IMR-90 (cell line): ENCODE data around the gene ARHGEF33. TPM values are rescaled to one million over a fixed set of nuclear protein-coding genes. Genes with fewer than 3 reads are reported as not detected.

ENCODE experiments used
- ATAC-seq: fragments of 200-7000 bp; cut with Tn5 transposase; 2 replicates; pipeline ENCODE4 v1.9.1; 2020; ENCODE audit warnings: low read depth, mild to moderate bottlenecking, moderate library complexity
- BruUV-seq: library from RNA; stranded (reverse); fragments of 400-500 nt; replicated peaks from 2 replicates; lab custom pipeline; 2021; lab: Mats Ljungman, UMichigan
- CTCF ChIA-PET: fragments of 300-600 bp; formaldehyde crosslinking; extraction: SDS; loops from one replicate; lab custom pipeline; 2021; ENCODE audit warnings: antibody characterized with exemption; lab: Yijun Ruan, JAX
- POLR2A ChIA-PET: fragments of 300-600 bp; sonication (Branson Sonifier 250); formaldehyde crosslinking; loops from one replicate; lab custom pipeline; 2022; ENCODE audit warnings: antibody characterized with exemption; ENCODE audit not compliant: unreplicated experiment; lab: Charles Lee
- DNase-seq: peaks from one replicate; pipeline ENCODE4 v3.0.0; 2013
- H2AFZ ChIP-seq: replicated peaks from 2 replicates; pipeline ENCODE3; 2013; ENCODE audit warnings: low read length, mild to moderate bottlenecking; ENCODE audit not compliant: poor library complexity
- H2AK5ac ChIP-seq: 2 replicates; pipeline ENCODE4 v1.6.1; 2013; ENCODE audit warnings: low read depth, low read length, inconsistent platforms
- H2AK9ac ChIP-seq: replicated peaks from 2 replicates; pipeline ENCODE3; 2013; ENCODE audit warnings: mild to moderate bottlenecking, low read depth, low read length, moderate library complexity; ENCODE audit not compliant: poor library complexity
- H2BK120ac ChIP-seq: 2 replicates; pipeline ENCODE4 v1.6.1; 2013; ENCODE audit warnings: low read depth, low read length, inconsistent platforms
- H2BK15ac ChIP-seq: 3 replicates; pipeline ENCODE4 v1.6.1; 2013; ENCODE audit warnings: low read depth, low read length, inconsistent platforms
- H2BK20ac ChIP-seq: 2 replicates; pipeline ENCODE4 v1.6.1; 2013; ENCODE audit warnings: low read depth, mild to moderate bottlenecking, inconsistent platforms, low read length, moderate library complexity
- H2BK5ac ChIP-seq: 2 replicates; pipeline ENCODE4 v1.6.1; 2013; ENCODE audit warnings: mild to moderate bottlenecking, low read depth, low read length, inconsistent platforms; ENCODE audit not compliant: poor library complexity, severe bottlenecking
- H3K14ac ChIP-seq: replicated peaks from 2 replicates; pipeline ENCODE4 v1.6.1; 2013; ENCODE audit warnings: low read depth, low read length, inconsistent platforms
- H3K18ac ChIP-seq: 2 replicates; pipeline ENCODE4 v1.6.1; 2013; ENCODE audit warnings: low read depth, low read length, control low read depth
- H3K23ac ChIP-seq: 2 replicates; pipeline ENCODE4 v1.6.1; 2013; ENCODE audit warnings: low read depth, low read length, inconsistent platforms
- H3K27ac ChIP-seq: 2 replicates; pipeline ENCODE4 v1.5.1; 2013; ENCODE audit warnings: mild to moderate bottlenecking, control low read depth, low read length; ENCODE audit not compliant: insufficient read depth
- H3K27me3 ChIP-seq: 2 replicates; pipeline ENCODE4 v1.6.1; 2013; ENCODE audit warnings: low read length; ENCODE audit not compliant: control insufficient read depth, insufficient read depth
- H3K36me3 ChIP-seq: 2 replicates; pipeline ENCODE4 v1.6.1; 2013; ENCODE audit warnings: low read length, mixed read lengths; ENCODE audit not compliant: control insufficient read depth, insufficient read depth
- H3K4ac ChIP-seq: 2 replicates; pipeline ENCODE4 v1.6.1; 2013; ENCODE audit warnings: low read depth, low read length, inconsistent platforms
- H3K4me1 ChIP-seq: 2 replicates; pipeline ENCODE4 v1.6.1; 2013; ENCODE audit warnings: low read length, mixed read lengths; ENCODE audit not compliant: control insufficient read depth, insufficient read depth
- H3K4me2 ChIP-seq: 2 replicates; pipeline ENCODE4 v1.6.1; 2013; ENCODE audit warnings: low read depth, mild to moderate bottlenecking, control low read depth, low read length, moderate library complexity
- H3K4me3 ChIP-seq: 2 replicates; pipeline ENCODE4 v1.5.1; 2013; ENCODE audit warnings: low read depth, mild to moderate bottlenecking, control low read depth, low read length, moderate library complexity; ENCODE audit not compliant: insufficient read depth
- H3K56ac ChIP-seq: 2 replicates; pipeline ENCODE4 v1.6.1; 2013; ENCODE audit warnings: low read length, inconsistent platforms; ENCODE audit not compliant: insufficient read depth; ENCODE audit errors: extremely low read depth
- H3K79me1 ChIP-seq, 2 experiments: 2 replicates each; pipeline ENCODE4 v1.6.1; 2013; ENCODE audit warnings: low read length in 2 of 2, inconsistent platforms in 1 of 2, low read depth in 1 of 2
- H3K9ac ChIP-seq: 2 replicates; pipeline ENCODE4 v1.6.1; 2013; ENCODE audit warnings: low read depth, low read length, control low read depth
- H3K9me1 ChIP-seq: 2 replicates; pipeline ENCODE4 v1.6.1; 2013; ENCODE audit warnings: low read length, inconsistent platforms; ENCODE audit not compliant: insufficient read depth
- H3K9me3 ChIP-seq: 2 replicates; pipeline ENCODE4 v1.6.1; 2013; ENCODE audit warnings: low read length; ENCODE audit not compliant: control insufficient read depth, insufficient read depth
- H4K20me1 ChIP-seq: 2 replicates; pipeline ENCODE4 v1.6.1; 2013; ENCODE audit warnings: low read length, inconsistent platforms; ENCODE audit not compliant: insufficient read depth
- H4K5ac ChIP-seq: 2 replicates; pipeline ENCODE4 v1.6.1; 2013; ENCODE audit warnings: mild to moderate bottlenecking, low read depth, low read length, control low read depth
- H4K8ac ChIP-seq, 2 experiments: 2 replicates each; pipeline ENCODE4 v1.6.1; 2013; ENCODE audit warnings: low read depth in 2 of 2, low read length in 2 of 2, control low read depth in 1 of 2, inconsistent platforms in 1 of 2
- H4K91ac ChIP-seq: 2 replicates; pipeline ENCODE4 v1.6.1; 2013; ENCODE audit warnings: low read depth, low read length, inconsistent platforms; ENCODE audit not compliant: insufficient read depth
- CHD1 ChIP-seq: IDR thresholded peaks from 2 replicates; pipeline ENCODE4 v1.6.1; 2012; ENCODE audit warnings: low read depth, low read length, improper control_type of control experiment
- MAFK ChIP-seq: IDR thresholded peaks from 2 replicates; pipeline ENCODE4 v1.6.1; 2012; ENCODE audit warnings: low read depth, low read length, improper control_type of control experiment
- MAZ ChIP-seq: IDR thresholded peaks from 2 replicates; pipeline ENCODE4 v1.6.1; 2012; ENCODE audit warnings: low read depth, mild to moderate bottlenecking, low read length, improper control_type of control experiment, moderate library complexity, borderline replicate concordance
- dilution Hi-C: fragments of 300-500 bp; cut with HindIII; formaldehyde crosslinking; loops from one replicate; pipeline ENCODE4 v1.14.3; 2018; ENCODE audit warnings: low sequenced_read_pairs; ENCODE audit not compliant: unreplicated experiment
- in situ Hi-C: fragments of 300-500 bp; cut with MboI; formaldehyde crosslinking; loops from 3 replicates; pipeline ENCODE4 v1.14.3; 2019; ENCODE audit warnings: low sequenced_read_pairs, inconsistent platforms, mixed read lengths
- intact Hi-C: fragments of 100-400 bp; cut with micrococcal nuclease; formaldehyde crosslinking; loops from 2 replicates; pipeline ENCODE4 v1.10.0; 2022
- polyA plus RNA-seq, 3 experiments: library from polyadenylated mRNA; depleted of rRNA; stranded (reverse); fragments of >200 nt; gene quantifications; 2 replicates each; pipeline ENCODE4 v1.2.3, GENCODE V29; 2012; ENCODE audit warnings: low replicate concordance in 1 of 3
- total RNA-seq: library from RNA; depleted of rRNA; stranded (reverse); fragments of >200 nt; gene quantifications from 2 replicates; pipeline ENCODE4 v1.2.3, GENCODE V29; 2012

Gene ARHGEF33
- total and polyA plus RNA-seq, 2 of the 4 experiments (the other 2 are of a cell fraction): 0.18 to 0.21 TPM

GRCh38 chr2:38889045-38889444 lies 630 bp upstream of the ARHGEF33 start:
- H2AK5ac ChIP-seq: no peak overlapping the region
- H3K27ac ChIP-seq: no peak overlapping the region
- ChIA-PET POLR2A (no interaction called here), CTCF (no interaction called here)
- no peak overlapping the region for H4K91ac ChIP-seq
- H2BK20ac ChIP-seq: no peak overlapping the region
- in situ Hi-C loops: no loop called here
- no peak overlapping the region for H3K23ac ChIP-seq
- no peaks in the 10 kb centered on the region for H4K20me1 ChIP-seq
- ATAC-seq (no peak), DNase-seq (no peak)
- H4K8ac ChIP-seq: no peak overlapping the region
- TF ChIP-seq CHD1: no peak
- TF ChIP-seq MAFK: peak; percentile 26; the same call in 1 of the 2 replicates
- no peak for TF ChIP-seq MAZ
- no peaks in the 10 kb centered on the region for H3K27me3 ChIP-seq
- BruUV-seq: no TSS peak
- no peaks in the 10 kb centered on the region for H3K36me3 ChIP-seq
- no peak overlapping the region for H2BK15ac ChIP-seq
- no peaks in the 10 kb centered on the region for H3K4me1 ChIP-seq
- dilution Hi-C loops: no loop called here
- no peak overlapping the region for H3K4me2 ChIP-seq
- no peak overlapping the region for H2AK9ac ChIP-seq
- H3K9me3 ChIP-seq: no peaks in the 10 kb centered on the region; the same call in 1 of the 2 replicates
- no peak overlapping the region for H3K4me3 ChIP-seq
- H3K4ac ChIP-seq: no peak overlapping the region
- H2AFZ ChIP-seq: no peak overlapping the region
- no peaks in the 10 kb centered on the region for H3K9me1 ChIP-seq
- no peak overlapping the region for H4K5ac ChIP-seq
- intact Hi-C loops: no loop called here
- H3K56ac ChIP-seq: no peak overlapping the region
- no peak overlapping the region for H2BK120ac ChIP-seq
- no peaks in the 10 kb centered on the region for H3K79me1 ChIP-seq
- no peak overlapping the region for H3K9ac ChIP-seq
- H3K14ac ChIP-seq: no peak overlapping the region
- no peak overlapping the region for H2BK5ac ChIP-seq
- H3K18ac ChIP-seq: no peak overlapping the region
